ENCODE measurements around the gene NDUFA1. TPM values are rescaled to one million over a fixed set of nuclear protein-coding genes. Genes with fewer than 3 reads are reported as not detected.

NDUFA1 gene
- total and polyA plus RNA-seq, 9 of the 15 experiments (the other 6 are each of a cell fraction or from before 2014, with no cell fraction given) = 162 to 1,285 (median 383) TPM

GRCh38 chrX:119880076-119880475 is 8.4 kb downstream of the NDUFA1 start (continued):
- TF ChIP-seq ZNF407 (IDR thresholded peaks at IDR 0.05; ENCODE audit: low read depth) = no peak

All from K562 (cell line).